Measurements from ENCODE around the gene ACOX2.

Gene ACOX2

DNA sequence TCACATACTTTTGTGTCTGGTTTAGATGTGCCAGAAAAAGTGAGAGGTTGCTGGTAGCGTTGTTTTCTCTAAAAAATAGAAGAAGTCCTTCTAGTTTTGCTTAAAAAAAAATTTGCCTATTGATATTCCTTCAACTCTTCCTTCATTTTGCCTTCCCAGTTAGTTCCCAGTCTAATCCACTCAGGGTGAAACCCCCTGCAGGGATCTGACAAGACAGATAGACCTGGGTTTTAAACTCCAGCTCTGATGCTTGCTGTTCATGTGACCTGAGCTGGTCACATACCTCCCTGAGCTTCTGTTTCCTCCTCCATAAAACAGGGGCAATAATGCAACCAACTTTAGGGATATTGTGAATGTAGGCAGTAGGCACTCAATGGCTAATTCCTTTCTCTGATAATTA is 63.7 kb downstream of the ACOX2 start:
- no peak for DNase-seq (ENCODE audit: low read depth)

- no peak for DNase-seq (ENCODE audit: low read depth)
These were observed 65.7 kb downstream of the ACOX2 start for GRCh38 chr3:58471025-58471887.

DNA sequence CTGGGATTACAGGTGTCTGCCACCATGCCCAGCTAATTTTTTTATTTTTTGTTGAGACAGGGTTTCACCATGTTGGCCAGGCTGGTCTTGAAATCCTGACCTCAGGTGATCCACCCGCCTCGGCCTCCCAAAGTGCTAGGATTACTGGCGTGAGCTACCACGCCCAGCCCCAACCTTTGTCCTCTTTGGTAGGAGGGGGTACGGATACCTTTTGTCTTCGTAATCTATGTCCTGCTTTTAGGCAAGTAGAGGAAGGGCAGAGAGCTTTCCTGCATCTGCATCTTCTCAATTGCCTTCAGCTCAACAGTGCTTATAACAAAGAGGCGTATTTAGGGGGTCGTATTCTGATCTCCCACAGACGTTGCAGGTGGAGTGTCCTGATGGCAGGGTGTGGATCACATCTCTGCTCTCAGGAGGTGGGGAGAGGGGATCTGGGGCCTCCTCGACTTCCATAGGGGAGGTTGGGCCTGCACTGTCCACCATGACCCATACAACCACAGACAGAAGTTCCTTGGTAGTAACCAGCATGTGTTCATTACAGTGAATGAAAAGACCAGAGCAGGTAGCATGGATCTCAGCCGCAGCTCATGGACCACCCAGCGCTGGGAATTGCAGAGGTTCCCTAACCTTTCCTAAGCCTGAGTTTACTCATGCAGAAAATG is 66.5 kb downstream of the ACOX2 start:
- no peak for DNase-seq (ENCODE audit: low read depth)

DNA sequence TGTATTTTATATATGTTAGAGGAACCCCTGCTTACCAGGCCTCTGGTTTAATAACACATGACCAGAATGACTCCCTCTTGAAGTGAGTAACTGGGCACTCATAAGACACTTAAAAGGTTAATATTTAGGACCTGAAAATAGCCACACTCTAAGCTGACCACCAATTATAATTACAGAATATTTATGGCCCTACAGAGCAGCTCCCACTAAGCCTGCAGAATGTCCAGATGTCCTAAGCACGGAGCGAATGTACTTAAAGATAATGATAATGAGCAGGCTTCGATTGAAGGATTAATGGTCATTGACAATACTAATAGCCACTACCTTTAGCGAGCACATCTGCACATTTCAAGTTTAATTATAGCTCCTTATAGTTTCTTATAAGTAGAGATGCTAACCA is 67.9 kb downstream of the ACOX2 start:
- DNase-seq (ENCODE audit: low read depth): no peak

GRCh38 chr3:58466899-58467563 is 70.0 kb downstream of the ACOX2 start:
- DNase-seq (ENCODE audit: low read depth): no peak

DNA sequence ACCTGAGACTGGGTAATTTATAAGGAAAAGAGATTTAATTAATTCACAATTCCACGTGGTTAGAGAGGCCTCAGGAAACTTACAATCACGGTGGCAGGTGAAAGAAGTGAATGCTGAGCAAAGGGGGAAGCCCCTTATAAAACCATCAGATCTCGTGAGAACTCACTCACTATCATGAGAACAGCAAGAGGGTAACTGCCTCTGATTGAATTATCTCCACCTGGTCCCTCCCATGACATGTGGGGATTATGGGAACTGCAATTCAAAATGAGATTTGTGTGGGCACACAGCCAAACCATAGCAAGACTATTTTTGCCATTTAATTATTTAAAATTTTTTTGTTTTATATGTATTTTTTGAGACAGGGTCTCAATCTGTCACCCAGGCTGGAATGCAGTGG is 72.1 kb downstream of the ACOX2 start:
- DNase-seq (ENCODE audit: low read depth): no peak

DNA sequence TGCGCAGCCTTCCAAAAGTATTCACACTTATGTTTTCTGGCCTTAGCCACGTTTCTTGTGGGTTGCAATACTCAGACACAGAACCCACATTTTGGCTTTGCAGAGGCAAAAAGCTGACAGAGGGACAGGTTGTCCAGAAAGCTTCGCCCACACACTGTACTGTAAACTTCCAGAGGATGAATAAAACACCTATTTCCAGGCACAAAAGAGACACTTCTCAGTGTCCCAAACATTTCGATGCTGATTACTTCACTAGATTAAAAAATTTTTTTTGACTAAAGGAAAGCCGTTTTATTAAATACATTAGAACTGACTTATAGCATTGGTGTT is 73.1 kb downstream of the ACOX2 start:
- DNase-seq (ENCODE audit: low read depth): no peak

DNA sequence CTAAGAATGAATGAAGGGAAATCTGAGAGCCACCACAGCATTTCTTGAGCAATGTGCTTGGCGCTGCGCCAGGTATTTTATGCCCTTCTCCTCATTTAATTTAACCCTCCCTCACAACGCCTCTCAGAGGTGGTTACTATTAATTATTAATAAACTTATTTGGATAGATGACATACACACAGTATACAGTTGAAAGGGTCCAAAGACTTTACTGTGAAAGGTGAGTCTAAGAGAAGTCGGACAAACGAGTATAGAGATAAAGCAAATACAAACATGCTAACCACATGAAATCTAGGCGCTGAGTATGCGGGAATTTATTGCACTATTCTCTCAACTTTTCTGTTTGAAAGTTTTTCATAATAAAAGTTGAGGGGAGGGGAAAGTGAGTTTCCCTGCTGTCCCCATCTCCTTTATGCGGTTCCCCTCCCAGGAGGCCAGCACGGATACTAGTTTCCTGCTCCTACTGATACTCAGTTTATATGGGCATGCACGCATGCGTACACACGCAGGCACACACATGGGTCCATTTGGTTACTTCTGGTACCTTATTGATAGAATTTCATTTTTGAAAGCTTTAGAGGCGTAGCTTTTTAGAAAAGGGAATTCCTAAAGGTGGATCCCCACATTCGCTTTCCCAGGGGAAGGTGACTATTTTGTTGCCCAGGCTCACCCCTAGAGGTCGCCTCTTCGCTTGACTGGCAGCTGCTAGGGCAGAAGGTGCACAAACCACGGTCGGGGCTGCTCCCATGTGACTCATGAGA is 73.6 kb downstream of the ACOX2 start:
- DNase-seq (ENCODE audit: low read depth): peak; percentile 24

GRCh38 chr3:58462829-58463180 is 74.2 kb downstream of the ACOX2 start:
- DNase-seq (ENCODE audit: low read depth): no peak

GRCh38 chr3:58459160-58459559 is 77.8 kb downstream of the ACOX2 start:
- DNase-seq (ENCODE audit: low read depth): no peak

Measured in CMK (cell line).